ENCODE results near the gene WT1.

Gene WT1

GRCh38 chr11:32341620-32342613, 93.4 kb downstream of the WT1 start:
- no peaks in the 10 kb centered on the region for H3K9me3 ChIP-seq (ENCODE audit: control insufficient read depth in 1 of 2, low read length in 2 of 2)
- H3K4me3 ChIP-seq (ENCODE audit: low read depth in 1 of 2, low read length in 2 of 2): no peak overlapping the region
- no peaks in the 10 kb centered on the region for H3K27me3 ChIP-seq (ENCODE audit: control insufficient read depth in 1 of 2, insufficient read depth in 2 of 2, low read length in 2 of 2)
- no peaks in the 10 kb centered on the region for H3K36me3 ChIP-seq (ENCODE audit: control insufficient read depth in 1 of 2, insufficient read depth in 2 of 2, low read length in 2 of 2)
- H3K4me1 ChIP-seq (ENCODE audit: control insufficient read depth in 1 of 2, insufficient read depth in 2 of 2, low read length in 2 of 2): no peaks in the 10 kb centered on the region
- no peak overlapping the region for H3K9ac ChIP-seq (ENCODE audit: low read depth in 1 of 2, low read length in 2 of 2)
- no peak overlapping the region for H3K27ac ChIP-seq (ENCODE audit: low read depth, low read length)

- no peaks in the 10 kb centered on the region for H3K4me1 ChIP-seq (ENCODE audit: control insufficient read depth in 1 of 2, insufficient read depth in 2 of 2, low read length in 2 of 2)
- H3K36me3 ChIP-seq (ENCODE audit: control insufficient read depth in 1 of 2, insufficient read depth in 2 of 2, low read length in 2 of 2): no peaks in the 10 kb centered on the region
- no peak overlapping the region for H3K9ac ChIP-seq (ENCODE audit: low read depth in 1 of 2, low read length in 2 of 2)
- H3K4me3 ChIP-seq (ENCODE audit: low read depth in 1 of 2, low read length in 2 of 2): no peak overlapping the region
- no peak overlapping the region for H3K27ac ChIP-seq (ENCODE audit: low read depth, low read length)
- H3K9me3 ChIP-seq (ENCODE audit: control insufficient read depth in 1 of 2, low read length in 2 of 2): no peaks in the 10 kb centered on the region
- H3K27me3 ChIP-seq (ENCODE audit: control insufficient read depth in 1 of 2, insufficient read depth in 2 of 2, low read length in 2 of 2): no peaks in the 10 kb centered on the region
These were observed 95.2 kb downstream of the WT1 start for GRCh38 chr11:32340181-32340580.

All from duodenal mucosa (tissue), 2 donors.